ENCODE measurements around the gene GPR21. TPM values are rescaled to one million over a fixed set of nuclear protein-coding genes. Genes with fewer than 3 reads are reported as not detected.

Gene GPR21
- total RNA-seq, 1 experiment from 2014 or later: 3.7 TPM

DNA sequence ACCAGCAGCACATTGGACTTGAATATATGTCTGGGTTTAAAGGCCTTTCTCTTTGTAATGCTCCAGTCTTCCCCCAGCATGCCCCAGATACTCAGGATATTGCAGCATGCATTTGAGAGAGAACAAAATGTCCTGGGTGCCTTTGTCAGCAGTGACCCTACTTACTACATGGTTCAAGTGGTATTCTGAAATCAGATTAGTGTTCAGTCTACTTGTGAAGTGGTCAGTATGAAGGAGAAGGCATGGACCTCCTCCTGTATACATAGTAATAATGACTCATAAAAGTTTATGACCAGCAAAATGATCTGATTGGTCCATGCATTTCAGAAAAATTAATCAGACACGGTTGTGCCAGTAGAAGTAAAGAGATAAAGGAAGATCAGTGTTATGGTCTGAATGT lies 25.4 kb downstream of the GPR21 start:
- intact Hi-C loops (cut with micrococcal nuclease; ENCODE audit: unreplicated experiment): no loop called here
- POLR2A ChIA-PET (ENCODE audit: unreplicated experiment): no interaction called here
- Histone ChIP-seq H3K4me3 (no peak overlapping the region), H3K27me3 (ENCODE audit: insufficient read depth, low read depth) (no peaks in the 10 kb centered on the region), H3K36me3 (ENCODE audit: low read depth) (0 out of 2 replicates have a peak, but pooled peaks cover 3% of the 10 kb centered on the region), H4K20me1 (ENCODE audit: insufficient read depth) (peaks cover 7% of the 10 kb centered on the region), H2AFZ (no peak overlapping the region), H3K79me2 (ENCODE audit: low read depth) (no peaks in the 10 kb centered on the region), H3K27ac (no peak overlapping the region), H3K4me1 (replicated peaks; ENCODE audit: insufficient read depth) (no peaks in the 10 kb centered on the region), H3K9me3 (ENCODE audit: insufficient read depth, low read depth) (no peaks in the 10 kb centered on the region), H3F3A (ENCODE audit: insufficient read depth, low read depth) (0 out of 2 replicates have a peak, but pooled peaks cover 6% of the 10 kb centered on the region), H3K9me2 (ENCODE audit: insufficient read depth) (no peaks in the 10 kb centered on the region), H3K4me2 (no peak overlapping the region)
- TF ChIP-seq, protein P1, sequence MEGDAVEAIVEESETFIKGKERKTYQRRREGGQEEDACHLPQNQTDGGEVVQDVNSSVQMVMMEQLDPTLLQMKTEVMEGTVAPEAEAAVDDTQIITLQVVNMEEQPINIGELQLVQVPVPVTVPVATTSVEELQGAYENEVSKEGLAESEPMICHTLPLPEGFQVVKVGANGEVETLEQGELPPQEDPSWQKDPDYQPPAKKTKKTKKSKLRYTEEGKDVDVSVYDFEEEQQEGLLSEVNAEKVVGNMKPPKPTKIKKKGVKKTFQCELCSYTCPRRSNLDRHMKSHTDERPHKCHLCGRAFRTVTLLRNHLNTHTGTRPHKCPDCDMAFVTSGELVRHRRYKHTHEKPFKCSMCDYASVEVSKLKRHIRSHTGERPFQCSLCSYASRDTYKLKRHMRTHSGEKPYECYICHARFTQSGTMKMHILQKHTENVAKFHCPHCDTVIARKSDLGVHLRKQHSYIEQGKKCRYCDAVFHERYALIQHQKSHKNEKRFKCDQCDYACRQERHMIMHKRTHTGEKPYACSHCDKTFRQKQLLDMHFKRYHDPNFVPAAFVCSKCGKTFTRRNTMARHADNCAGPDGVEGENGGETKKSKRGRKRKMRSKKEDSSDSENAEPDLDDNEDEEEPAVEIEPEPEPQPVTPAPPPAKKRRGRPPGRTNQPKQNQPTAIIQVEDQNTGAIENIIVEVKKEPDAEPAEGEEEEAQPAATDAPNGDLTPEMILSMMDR (conservative IDR thresholded peaks at IDR 0.05): no peak
- TF ChIP-seq EZH2 (IDR thresholded peaks at IDR 0.05; ENCODE audit: low read depth): no peak
- DNase-seq: no peak
- no TSS peak for BruUV-seq (replicated peaks)
- CTCF ChIA-PET: no interaction called here

DNA sequence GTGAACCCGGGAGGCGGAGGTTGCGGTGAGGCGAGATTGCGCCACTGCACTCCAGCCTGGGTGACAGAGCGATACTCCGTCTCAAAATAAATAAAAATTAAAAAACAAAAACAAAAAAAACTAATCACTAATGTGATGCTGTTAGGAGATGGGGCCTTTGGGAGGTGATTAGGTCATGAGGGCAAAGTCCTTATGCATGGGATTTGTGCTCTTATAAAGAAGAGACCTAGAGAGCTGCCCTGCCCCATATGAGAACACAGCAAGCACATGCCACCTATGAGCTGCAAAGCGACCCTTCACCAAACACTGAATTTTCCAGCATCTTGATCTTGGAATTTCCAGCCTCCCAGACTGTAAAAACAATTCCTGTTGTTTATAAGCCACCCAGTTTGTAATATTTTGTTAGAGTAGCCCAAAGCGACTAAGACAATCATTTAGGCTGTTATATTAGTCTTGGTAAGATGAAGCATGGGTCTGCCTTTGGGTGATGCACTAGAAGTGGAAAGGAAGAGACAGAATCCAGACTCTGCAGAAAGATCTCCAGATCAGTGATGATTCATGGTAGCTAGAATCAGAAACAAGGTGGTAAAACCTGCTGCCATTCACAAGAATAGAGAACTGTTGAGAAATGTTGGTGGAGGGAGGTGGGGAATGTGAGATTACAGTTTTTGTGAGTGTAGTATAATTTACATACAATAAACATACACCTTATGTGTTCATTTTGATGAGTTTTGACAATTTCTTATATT lies 26.2 kb downstream of the GPR21 start:
- H3K27ac ChIP-seq: no peak overlapping the region
- ChIA-PET CTCF (no interaction called here), POLR2A (ENCODE audit: unreplicated experiment) (no interaction called here)
- H3K4me1 ChIP-seq (replicated peaks; ENCODE audit: insufficient read depth): no peaks in the 10 kb centered on the region
- H3K9me2 ChIP-seq (ENCODE audit: insufficient read depth): no peaks in the 10 kb centered on the region
- no peak for DNase-seq
- no peaks in the 10 kb centered on the region for H3K36me3 ChIP-seq (ENCODE audit: low read depth)
- BruUV-seq (replicated peaks): no TSS peak
- H3F3A ChIP-seq (ENCODE audit: insufficient read depth, low read depth): 0 out of 2 replicates have a peak, but pooled peaks cover 6% of the 10 kb centered on the region
- no peaks in the 10 kb centered on the region for H3K79me2 ChIP-seq (ENCODE audit: low read depth)
- no peak overlapping the region for H3K4me2 ChIP-seq
- no peak for TF ChIP-seq EZH2 (IDR thresholded peaks at IDR 0.05; ENCODE audit: low read depth)
- TF ChIP-seq, protein P1 (conservative IDR thresholded peaks at IDR 0.05): no peak
- H4K20me1 ChIP-seq (ENCODE audit: insufficient read depth): peaks cover 3% of the 10 kb centered on the region; the same call in 1 of the 2 replicates
- no peak overlapping the region for H2AFZ ChIP-seq
- intact Hi-C loops (cut with micrococcal nuclease; ENCODE audit: unreplicated experiment): no loop called here
- H3K9me3 ChIP-seq (ENCODE audit: insufficient read depth, low read depth): no peaks in the 10 kb centered on the region
- H3K4me3 ChIP-seq: no peak overlapping the region
- no peaks in the 10 kb centered on the region for H3K27me3 ChIP-seq (ENCODE audit: insufficient read depth, low read depth)

DNA sequence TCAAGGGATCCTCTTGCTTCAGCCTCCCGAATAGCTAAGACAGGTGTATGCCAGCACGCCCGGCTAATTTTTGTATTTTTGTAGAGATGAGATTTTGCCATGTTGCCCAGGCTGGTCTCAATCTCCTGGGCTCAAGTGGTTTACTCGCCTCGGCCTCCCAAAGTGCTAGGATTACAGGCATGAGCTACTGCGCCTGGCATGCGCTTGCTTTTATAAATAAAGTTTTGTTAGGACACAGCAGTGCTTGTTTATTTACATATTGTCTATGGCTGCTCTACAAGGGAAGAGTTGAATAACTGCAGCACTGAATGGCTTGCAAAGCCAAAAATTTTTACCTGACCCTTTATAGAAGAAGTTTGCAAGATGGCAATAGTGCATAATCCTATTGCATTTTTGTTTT lies 27.7 kb downstream of the GPR21 start:
- H3K36me3 ChIP-seq (ENCODE audit: low read depth): 0 out of 2 replicates have a peak, but pooled peaks cover 3% of the 10 kb centered on the region
- H3K4me1 ChIP-seq (replicated peaks; ENCODE audit: insufficient read depth): no peaks in the 10 kb centered on the region
- no peaks in the 10 kb centered on the region for H3K9me2 ChIP-seq (ENCODE audit: insufficient read depth)
- no TSS peak for BruUV-seq (replicated peaks)
- no peak for DNase-seq
- no peaks in the 10 kb centered on the region; the same call in 1 of the 2 replicates for H4K20me1 ChIP-seq (ENCODE audit: insufficient read depth)
- no peak overlapping the region for H2AFZ ChIP-seq
- no peaks in the 10 kb centered on the region for H3K9me3 ChIP-seq (ENCODE audit: insufficient read depth, low read depth)
- H3K27ac ChIP-seq: no peak overlapping the region
- H3F3A ChIP-seq (ENCODE audit: insufficient read depth, low read depth): 0 out of 2 replicates have a peak, but pooled peaks cover 6% of the 10 kb centered on the region
- ChIA-PET CTCF (no interaction called here), POLR2A (ENCODE audit: unreplicated experiment) (interaction anchor here (0.6 kb wide), 1 partner anchor 1597 kb away, joined by 4 read pairs; no protein-coding TSS in a partner anchor)
- no peaks in the 10 kb centered on the region for H3K79me2 ChIP-seq (ENCODE audit: low read depth)
- no peaks in the 10 kb centered on the region for H3K27me3 ChIP-seq (ENCODE audit: insufficient read depth, low read depth)
- intact Hi-C loops (cut with micrococcal nuclease; ENCODE audit: unreplicated experiment): no loop called here
- H3K4me2 ChIP-seq: no peak overlapping the region
- no peak overlapping the region for H3K4me3 ChIP-seq
- TF ChIP-seq, protein P1 (conservative IDR thresholded peaks at IDR 0.05): no peak
- TF ChIP-seq EZH2 (IDR thresholded peaks at IDR 0.05; ENCODE audit: low read depth): no peak

All from PC-9 (cell line).